GM12873 (cell line): ENCODE results near the gene ACSM5.

ENCODE experiments used
- TF ChIP-seq, protein P1 (sequence below): IDR thresholded peaks from 2 replicates; pipeline ENCODE4 v1.5.1; 2012; ENCODE audit warnings: low read depth, mild to moderate bottlenecking, moderate library complexity, low read length, control low read depth; ENCODE audit not compliant: insufficient read depth; ENCODE audit errors: missing control alignments

Gene ACSM5

DNA sequence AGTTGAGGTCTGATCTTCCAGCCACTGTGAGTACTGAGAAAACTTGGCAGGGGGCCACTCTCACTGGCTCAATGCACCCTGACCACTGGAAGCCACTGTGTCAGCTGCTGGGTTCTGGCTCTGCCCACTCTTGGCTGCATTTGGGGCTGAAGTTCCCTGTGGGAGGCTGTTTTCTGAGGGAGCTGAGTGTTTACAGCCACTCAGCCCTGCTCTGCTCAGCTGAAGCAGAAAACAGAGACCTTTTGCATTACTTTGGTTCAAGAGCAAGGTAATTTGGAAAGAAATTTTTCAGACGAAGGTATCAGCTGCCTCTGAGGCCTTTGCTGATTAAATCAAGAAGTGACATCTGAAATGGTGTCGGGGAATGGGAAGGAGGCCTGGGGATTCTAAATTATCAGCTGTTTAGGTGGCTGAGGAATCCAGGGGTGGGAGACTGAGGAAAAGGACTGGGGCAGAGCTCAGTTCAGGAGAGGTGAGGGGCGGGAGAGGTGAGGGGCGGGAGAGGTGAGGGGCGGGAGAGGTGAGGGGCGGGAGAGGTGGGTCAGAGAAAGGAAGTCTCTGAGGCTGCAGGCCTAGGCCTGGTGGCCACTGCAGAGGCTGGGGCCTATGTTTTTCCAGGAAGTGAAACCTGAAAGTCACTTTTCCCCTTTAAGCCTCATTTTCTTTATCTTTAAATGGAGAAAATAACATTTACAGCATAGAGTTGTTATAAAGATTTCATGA, at the start of gene ACSM5:
ACSM5 (plus strand) TSS at position 137 of the 723 bp plus-strand sequence. CDS start 1,951 bp downstream, outside the sequence.
- TF ChIP-seq, protein P1, sequence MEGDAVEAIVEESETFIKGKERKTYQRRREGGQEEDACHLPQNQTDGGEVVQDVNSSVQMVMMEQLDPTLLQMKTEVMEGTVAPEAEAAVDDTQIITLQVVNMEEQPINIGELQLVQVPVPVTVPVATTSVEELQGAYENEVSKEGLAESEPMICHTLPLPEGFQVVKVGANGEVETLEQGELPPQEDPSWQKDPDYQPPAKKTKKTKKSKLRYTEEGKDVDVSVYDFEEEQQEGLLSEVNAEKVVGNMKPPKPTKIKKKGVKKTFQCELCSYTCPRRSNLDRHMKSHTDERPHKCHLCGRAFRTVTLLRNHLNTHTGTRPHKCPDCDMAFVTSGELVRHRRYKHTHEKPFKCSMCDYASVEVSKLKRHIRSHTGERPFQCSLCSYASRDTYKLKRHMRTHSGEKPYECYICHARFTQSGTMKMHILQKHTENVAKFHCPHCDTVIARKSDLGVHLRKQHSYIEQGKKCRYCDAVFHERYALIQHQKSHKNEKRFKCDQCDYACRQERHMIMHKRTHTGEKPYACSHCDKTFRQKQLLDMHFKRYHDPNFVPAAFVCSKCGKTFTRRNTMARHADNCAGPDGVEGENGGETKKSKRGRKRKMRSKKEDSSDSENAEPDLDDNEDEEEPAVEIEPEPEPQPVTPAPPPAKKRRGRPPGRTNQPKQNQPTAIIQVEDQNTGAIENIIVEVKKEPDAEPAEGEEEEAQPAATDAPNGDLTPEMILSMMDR, result no peak

DNA sequence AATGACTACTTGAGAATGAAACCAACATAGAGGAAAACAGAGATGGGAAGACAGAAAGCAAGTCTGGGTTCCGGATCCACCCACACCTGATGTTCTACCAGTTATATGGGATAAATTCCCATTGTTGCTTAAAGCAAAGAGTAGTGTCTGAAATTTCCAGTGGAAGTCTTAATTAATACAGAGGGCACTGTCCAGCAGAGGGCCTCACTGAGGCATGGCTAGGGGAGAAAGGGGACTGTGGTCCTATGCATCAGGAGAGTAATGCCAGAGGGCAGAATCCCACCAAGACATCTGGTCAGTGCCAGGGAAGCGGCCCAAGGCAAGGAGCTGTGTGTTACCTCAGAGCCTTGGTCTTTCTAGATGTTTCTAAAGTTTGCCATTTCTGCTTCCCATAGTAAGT, 49.3 kb upstream of the ACSM5 start:
- TF ChIP-seq, protein P1, result peak; percentile 45

GRCh38 chr16:20363191-20363590, 46.1 kb upstream of the ACSM5 start:
- TF ChIP-seq, protein P1, result no peak

DNA sequence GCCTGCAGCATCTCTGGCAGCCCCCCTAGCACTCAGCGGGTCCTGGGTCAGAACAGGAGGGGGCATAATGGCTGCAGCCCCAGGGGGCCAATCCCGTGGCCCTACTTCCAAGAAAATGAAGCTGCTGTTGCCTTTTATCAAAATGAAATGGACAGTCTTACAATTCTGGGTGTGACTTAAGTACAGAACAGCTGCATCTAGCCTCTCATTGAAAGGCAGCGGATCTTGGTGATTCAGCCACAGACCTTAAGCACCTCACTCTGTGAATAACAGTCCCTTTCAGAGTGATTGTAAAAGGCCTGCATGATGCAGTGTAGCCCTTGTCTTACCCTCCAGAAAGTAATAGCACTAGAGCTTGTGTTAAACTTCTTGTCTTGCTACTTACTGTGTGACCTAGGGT, 45.3 kb upstream of the ACSM5 start:
- TF ChIP-seq, protein P1, result no peak

DNA sequence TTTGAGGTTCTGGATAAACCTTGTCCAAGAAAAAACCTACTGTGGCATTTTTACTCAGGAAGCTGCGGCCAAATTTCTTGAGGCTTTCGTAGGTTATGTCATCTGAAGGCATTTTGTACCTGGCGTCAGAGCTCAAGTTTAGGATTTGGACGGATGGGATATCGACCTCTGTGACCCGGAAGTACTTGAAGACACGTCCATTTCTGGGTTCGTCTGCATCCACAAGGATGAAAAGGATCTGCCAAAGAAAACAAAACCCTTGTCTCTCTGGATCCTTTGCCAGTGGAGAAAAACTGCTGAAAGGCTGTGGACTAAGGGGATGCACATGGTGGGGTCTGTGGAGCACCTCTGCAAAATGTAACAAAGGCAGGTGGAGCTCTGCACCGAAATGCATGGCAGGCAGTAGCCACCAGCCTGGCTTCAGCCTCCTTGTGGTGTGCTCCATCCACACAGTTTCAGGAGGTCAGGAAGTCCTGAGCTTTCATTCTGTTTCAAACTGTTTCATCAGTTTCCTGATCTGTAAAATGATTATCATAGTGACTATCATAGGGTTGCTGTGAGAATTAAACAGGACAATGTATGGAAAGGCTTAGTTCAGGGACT, 39.8 kb upstream of the ACSM5 start:
- TF ChIP-seq, protein P1, result no peak

DNA sequence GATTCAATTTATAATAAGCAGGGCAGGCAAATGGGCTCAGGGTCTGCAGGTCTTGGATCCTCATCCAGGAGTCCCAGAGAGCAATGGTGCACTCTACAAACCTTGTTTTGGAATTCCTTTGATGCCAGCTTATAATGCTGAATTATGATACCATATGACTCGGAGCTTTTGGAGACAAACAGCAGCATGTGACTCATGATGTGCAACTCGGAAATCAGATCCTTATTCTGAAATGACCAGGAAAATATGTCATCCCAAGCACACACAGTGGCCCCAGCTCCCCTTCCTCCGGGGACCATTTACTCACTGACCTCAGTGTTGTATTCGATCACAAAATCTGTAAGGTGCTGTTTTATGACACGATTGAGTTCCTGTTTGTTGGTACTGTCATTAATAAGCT, 36.6 kb upstream of the ACSM5 start:
- TF ChIP-seq, protein P1, result no peak

DNA sequence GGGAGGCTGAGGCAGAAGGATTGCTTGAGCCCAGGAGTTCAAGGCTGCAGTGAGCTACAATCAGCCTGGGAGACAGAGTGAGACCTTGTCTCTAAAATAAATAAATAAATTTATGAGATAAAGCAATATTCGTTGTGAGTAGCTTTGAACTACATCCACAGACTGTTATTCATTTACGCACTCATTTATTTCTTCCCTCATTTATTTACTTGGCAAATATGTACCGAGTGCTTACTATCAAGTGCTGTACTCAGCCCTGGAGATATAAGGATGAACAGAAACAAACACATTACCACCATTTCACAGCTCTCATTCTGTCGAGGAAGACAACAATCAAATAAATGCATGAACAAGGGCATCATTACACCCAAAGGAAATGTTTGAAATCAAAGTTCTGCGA, 32.2 kb upstream of the ACSM5 start:
- TF ChIP-seq, protein P1, result no peak
